ENCODE data around the gene CLIC1.
A peak's percentile ranks its signal among the peaks of the same experiment; 100 is the strongest.

Gene CLIC1

GRCh38 chr6:31736021-31736767, at the start of gene CLIC1:
Gene CLIC1 (minus strand): TSS chr6:31736530. CDS start chr6:31736300, 230 bp downstream.
- DNase-seq, result peak; percentile 72

- DNase-seq, result no peak
Measured at GRCh38 chr6:31785475-31785874, 49.1 kb upstream of the CLIC1 start.

GRCh38 chr6:31784098-31784925, 48.0 kb upstream of the CLIC1 start:
- no peak for DNase-seq

- no peak for DNase-seq
Measured at GRCh38 chr6:31782126-31782855, 46.0 kb upstream of the CLIC1 start.

GRCh38 chr6:31781244-31782125, 45.2 kb upstream of the CLIC1 start:
- no peak for DNase-seq

- no peak for DNase-seq
Measured at GRCh38 chr6:31780507-31781243, 44.3 kb upstream of the CLIC1 start.

GRCh38 chr6:31779908-31780307, 43.6 kb upstream of the CLIC1 start:
- DNase-seq, result no peak

- DNase-seq, result no peak
Measured at GRCh38 chr6:31778999-31779885, 42.9 kb upstream of the CLIC1 start.

- DNase-seq, result no peak
Measured at GRCh38 chr6:31778193-31778592, 41.9 kb upstream of the CLIC1 start.

GRCh38 chr6:31777667-31778050, 41.3 kb upstream of the CLIC1 start:
- no peak for DNase-seq

GRCh38 chr6:31776989-31777666, 40.8 kb upstream of the CLIC1 start, which contains the start of gene VWA7:
Gene VWA7 (minus strand): TSS chr6:31777328. CDS start chr6:31776779, 549 bp downstream.
- DNase-seq, result peak; percentile 70 to 78

GRCh38 chr6:31776485-31776988, 40.2 kb upstream of the CLIC1 start:
- DNase-seq, result no peak

- DNase-seq, result no peak
Measured at GRCh38 chr6:31775633-31776484, 39.5 kb upstream of the CLIC1 start.

- no peak for DNase-seq
Measured at GRCh38 chr6:31775184-31775583, 38.9 kb upstream of the CLIC1 start.

GRCh38 chr6:31771992-31772358, 35.6 kb upstream of the CLIC1 start:
- peak; percentile 37 to 47 for DNase-seq

- no peak for DNase-seq
Measured at GRCh38 chr6:31770860-31771259, 34.5 kb upstream of the CLIC1 start.

- DNase-seq, result peak; percentile 76 to 79
Measured at GRCh38 chr6:31769684-31770371, 33.5 kb upstream of the CLIC1 start.
